Stimulated activated CD8-positive, alpha-beta memory T cell treated with anti-CD3 and anti-CD28 coated beads, Interleukin-7, amount 100 ng/mL, for 4 hours (primary cell): ENCODE data around the gene PTPRN2.

Source experiments
- DNase-seq, 2 donors: peaks; one replicate each; pipeline ENCODE4 v3.0.0-alpha.2; 2020; ENCODE audit warnings: low read depth in 2 of 2

Gene PTPRN2

DNA sequence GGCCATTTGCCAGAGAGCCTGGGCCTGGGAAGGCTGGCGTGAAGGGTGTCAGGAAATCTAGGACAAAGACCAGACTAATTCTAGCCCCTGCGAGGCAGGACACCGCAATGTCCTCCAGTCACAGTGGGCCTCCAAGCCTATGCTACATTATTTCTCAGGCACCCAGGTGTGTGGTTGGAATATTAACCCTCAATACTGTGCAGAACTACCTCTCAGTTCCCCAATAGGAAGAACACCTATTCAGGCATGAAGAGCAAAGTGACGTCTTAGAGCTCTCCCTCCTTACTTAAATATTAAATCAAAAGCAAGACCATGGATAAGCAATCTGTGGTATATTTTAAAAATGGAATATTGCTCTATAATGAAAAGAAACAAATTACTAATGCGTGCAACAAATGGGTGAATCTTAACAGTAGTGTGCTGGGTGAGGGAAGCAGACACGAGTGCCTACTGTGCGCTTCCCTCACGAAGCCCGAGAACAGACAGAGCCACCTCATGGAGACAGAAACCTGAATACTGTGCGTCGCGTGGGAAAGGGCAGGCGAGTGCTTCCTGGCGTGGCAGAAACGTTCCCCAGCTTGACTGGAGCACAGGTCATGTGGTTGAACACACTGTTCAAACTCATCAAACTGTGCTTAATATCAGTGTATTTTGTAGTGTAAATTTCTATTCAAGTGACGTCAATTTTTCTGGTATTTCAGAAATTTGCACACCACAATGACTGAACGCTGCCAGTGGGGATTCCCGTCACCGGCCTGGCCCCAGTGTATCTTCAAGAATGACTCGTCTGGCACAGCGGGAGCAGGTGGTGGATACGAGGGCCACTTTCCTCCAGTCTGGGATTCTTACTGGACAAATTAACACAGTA is 15.5 kb upstream of the PTPRN2 start:
- no peak for DNase-seq

DNA sequence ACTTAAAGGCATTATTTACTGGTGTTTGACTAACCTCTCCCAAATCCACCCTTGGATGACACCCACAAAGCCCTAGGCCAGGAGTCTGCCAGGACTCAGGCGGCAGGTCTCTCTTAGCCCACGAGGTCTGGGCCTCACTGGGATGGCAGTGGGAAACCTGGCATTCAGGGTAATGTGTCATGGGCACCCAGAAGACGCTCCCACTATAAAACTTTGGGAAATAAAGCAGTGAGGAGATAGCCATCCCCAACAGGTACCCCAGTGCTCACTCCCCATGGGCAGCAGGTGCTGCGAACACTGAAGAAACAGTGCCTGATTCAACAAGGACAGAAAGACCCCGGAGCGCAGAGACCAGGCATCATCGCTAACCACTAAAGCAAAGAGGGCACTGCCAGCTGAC is 14.4 kb upstream of the PTPRN2 start:
- no peak for DNase-seq

DNA sequence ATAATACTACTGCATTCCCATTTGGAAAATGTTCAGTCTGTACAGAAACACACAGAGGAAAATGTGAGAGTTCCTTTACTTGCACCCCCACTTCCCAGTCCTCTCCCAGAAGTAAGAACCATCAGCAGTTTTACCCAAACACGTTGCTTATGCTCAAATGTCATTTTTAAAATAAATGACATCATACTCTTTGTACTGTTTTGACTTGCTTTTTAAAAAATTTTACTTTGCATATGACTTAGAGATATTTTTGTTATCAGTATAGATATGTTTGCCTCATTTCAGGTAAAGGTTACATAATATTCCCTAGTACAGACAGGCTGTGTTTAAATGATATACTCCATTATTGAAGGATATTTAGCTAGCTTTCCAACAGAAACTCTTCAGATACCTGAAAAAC is 13.5 kb upstream of the PTPRN2 start:
- no peak for DNase-seq

DNA sequence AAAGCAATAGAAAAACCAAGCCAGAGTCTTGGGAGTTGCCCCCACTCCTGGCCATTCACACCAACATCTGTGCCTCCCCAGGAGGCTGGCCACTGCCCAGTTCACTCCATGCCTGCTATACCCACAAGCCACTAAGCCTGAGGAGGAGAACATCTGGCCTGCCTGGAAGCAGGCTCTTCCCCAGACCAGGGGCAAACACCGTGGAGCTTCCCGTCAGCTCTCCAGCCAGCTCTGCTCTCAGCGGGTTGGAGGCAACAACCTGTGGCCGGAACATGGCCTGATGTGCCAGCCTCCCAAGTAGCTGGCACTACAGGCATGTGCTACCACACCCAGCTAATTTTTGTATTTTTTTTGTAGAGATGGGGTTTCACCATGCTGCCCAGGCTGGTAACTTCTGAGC is 9.1 kb upstream of the PTPRN2 start:
- no peak for DNase-seq

DNA sequence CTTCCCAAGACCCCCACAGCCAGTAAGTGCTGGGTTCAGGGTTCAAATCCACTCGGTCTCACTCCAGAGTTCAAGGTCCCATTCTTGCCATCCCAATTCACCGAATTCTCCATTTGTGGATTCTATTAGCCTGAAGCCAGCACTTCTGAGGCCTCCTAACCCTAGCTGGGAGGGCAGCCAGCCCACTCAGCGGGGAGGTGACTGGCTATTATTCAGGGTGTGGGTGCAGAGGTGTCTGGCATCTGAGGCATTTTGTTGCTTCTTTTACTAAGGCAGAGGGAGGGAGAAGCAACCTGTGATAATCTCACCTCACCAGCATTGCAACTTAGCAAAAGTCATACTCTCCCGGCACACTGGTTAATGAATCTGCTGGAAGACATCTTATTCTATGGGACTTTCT is 8.7 kb upstream of the PTPRN2 start:
- DNase-seq = no peak

DNA sequence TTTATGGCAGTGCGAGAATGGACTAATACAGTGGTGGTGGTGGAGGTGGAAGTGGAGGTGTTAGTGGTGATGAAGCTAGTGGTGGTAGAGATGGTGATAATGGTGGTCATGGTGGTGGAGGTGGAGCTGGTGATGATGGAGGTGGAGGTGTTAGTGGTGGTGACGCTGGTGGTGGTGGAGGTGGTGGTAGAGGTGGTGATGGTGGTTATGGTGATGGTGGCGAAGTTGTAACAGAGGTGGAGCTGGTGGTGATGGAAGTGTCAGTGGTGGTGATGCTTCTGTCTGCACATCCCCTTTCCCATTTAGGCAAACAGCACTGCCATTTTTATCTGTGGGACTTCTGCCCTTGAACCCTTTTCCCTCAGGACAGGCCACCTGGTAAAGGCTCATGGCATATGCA is 7.4 kb upstream of the PTPRN2 start:
- no peak for DNase-seq

DNA sequence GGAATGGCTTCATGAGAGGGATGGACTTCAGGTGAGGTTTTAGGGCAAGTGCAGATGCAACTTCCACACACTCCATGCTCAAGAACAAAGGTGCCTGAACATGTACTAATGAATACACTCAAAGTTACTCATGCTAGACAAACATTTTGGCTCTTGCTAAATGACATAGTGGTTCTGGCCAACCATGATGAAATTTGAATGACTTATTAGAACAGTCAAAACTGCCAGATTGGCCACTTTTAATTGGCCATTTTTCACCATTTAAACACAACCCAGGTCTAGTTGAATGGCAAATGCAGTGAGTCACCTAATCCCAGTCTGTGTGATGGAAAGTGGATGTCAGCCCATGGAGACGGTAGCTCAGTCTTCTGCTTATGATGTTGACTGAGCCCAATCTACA is 4.9 kb upstream of the PTPRN2 start:
- DNase-seq = no peak

DNA sequence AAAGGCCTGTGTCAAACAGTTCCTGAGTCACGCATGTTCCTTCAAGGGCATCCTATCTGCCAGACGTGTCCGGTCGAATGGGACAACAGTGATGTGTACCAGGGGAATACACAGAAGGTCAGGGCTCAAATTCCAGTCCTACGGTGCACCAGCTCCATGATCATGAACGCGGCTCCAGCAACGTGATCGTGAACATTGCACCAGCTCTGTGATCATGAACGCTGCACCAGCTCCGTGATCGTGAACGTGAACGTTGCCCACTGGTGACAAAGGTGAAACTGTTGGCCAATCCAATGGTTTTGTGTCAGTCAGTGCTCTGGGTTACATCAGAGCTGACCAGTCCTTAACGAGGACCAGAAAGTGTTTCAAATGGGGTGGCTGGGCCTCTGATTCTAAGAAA is 4.3 kb upstream of the PTPRN2 start:
- no peak for DNase-seq

DNA sequence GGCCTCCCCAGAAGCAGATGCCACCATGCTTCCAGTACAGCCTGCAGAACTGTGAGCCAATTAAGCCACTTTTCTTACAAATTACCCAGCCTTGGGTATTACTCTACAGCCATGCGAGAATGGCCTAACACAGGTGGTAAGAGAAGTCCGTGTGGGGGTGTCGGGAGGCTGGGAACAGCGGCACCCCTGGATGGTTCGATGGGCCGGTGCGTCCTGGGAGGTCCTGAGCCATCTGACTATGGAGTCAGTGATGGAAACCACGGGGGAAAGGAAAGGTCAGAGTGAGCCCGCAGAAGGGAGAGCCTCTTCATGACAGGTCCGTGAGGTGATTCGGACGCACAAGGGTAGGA is 2.5 kb upstream of the PTPRN2 start:
- no peak for DNase-seq

DNA sequence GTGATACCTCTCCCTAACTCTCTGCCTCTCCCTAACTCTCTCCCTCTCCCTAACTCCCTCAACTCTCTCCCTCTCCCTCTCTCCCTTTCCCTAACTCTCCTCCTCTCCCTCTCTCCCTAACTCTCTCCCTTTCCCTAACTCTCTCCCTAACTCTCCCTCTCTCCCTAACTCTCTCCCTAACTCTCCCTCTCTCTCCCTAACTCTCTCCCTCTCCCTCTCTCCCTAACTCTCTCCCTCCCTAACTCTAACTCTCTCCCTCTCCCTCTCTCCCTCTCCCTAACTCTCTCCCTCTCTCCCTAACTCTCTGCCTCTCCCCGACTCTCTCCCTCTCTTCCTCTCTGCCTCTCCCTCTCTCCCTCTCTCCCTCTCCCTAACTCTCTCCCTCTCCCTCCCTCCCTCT is 2.0 kb upstream of the PTPRN2 start:
- DNase-seq = no peak

DNA sequence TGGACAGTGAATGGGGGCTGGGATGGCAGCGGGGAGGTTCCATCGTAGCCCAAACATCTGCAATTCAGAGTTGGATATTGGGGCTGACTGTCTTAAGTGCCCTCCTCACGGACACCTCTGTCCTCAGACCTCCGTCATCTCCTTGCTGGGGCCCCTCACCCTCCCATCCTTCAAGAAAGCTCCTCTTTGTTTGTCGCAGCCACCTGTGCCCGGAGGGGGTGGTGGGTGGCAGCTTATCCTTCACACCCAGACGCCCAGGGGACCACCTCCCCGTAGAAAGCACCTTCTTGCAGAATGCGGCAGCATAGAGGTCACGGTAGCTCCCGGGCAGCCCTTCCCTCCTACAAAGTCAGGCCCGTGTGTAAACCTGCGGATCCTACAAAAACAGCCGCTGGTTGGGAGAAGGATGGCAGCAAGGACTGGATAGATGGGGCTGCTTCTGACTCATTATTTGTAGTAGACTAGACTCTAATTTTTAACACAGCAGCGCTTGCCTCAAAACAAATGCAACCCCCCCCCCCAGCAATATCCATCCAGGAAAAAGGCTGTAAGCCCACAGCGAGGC is 1.3 kb upstream of the PTPRN2 start:
- DNase-seq = no peak

DNA sequence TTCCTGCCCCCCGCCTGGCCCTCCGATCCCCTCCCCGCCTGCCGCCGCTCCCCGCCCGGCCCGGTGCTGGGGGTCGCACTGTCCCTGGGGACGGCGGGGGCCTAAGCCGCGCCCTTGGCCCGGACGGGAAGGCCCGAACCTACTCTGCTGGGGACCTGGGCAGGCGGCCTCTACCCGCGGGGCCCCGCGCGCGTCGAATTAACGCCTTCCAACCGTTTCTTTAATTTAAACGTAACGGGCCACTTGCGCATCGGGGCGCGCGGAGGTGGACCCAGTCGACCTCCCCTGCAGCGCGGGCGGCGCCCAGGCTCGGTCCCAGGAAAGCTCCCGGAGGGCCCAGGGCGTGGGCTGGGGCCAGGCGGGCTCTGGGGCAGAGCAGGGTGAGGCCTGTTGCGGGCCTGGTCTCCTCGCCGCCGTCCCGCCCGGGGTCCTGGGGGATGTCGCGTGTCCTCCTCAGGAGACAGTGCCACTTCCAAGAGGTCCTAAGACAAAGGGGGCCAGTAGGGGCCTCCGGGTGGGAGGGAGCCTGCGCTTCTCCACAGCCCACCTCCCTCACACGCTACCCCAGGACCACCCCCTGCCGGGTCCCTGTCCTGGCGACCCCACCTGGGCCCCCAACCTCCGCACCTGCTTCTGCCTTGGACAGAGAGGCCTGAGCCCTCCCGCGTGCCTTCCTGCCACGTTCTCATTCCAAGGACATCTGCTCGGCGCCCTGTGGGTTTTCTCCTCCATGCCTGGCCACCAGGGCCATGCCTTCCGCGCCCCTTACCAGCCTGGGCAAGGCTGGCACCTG is 658 bp upstream of the PTPRN2 start:
- DNase-seq = no peak

DNA sequence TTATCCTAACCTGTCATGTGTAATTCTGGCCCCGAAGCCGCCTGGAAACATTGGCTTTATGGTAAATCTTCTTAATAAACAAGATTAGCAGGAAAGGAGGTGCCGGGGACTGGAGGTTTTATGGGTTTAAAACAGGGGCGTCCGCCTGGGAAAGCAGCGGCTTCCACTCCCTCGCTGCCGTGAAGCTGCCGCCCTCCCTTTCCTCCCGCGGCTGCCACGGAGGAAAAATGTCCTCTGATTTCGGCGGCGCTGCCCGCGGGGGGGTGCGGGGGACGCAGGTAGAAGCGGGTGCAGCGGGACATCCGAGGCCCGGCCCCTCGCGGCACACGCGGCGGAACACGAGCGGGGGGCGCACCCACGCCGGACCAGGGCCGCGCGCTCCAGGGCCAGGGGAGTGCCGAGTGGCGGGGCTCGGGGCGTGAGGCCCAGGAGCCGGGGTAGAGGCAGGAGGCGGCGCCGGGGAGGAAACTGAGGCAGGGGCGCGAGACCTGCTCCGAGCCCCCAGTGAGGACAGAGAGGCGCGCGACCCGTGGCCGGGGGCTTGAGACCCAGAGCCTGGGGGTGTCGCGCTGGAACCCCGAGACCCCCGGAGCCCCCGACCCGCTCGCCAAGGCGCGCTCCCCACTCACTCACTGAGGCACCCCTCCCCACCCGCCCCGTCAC is 993 bp downstream of the PTPRN2 start:
- no peak for DNase-seq

DNA sequence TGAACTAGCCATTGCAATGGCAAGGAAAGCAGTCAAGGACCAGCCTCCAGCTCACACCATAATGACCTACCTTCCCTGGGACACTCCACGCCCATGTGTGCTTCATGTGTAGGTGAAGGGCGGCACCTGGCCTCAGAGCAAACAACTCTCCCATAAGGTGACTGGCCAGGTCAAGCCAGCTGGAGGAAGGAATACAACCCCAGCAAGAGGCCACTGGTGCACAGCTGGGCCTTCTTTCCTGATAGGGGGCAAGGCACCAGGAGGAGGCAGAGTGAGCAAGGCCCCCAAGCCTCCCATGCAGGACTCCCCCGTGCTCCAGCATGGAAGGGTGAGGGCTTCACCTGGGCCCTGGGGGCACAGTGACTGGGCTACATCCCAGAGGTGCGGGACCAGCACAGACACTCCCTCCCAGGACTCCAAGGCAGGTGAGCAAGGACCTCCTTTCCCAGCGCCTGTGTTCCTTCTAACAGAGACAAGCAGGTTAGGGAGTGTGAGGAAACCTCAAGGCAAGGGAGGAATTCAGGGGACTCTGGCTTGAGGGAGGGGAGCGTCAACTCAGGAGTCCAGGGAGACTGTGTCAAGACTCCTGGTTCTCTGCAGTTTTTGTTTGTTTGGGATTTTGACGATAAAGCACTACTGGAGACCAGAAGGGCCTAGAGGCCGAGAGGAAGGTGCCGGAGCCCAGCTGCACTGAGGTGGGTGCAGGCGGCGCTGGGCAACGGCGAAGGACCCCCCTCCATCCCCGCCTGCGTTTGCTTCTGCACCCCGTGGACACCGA is 1.7 kb downstream of the PTPRN2 start:
- no peak for DNase-seq

DNA sequence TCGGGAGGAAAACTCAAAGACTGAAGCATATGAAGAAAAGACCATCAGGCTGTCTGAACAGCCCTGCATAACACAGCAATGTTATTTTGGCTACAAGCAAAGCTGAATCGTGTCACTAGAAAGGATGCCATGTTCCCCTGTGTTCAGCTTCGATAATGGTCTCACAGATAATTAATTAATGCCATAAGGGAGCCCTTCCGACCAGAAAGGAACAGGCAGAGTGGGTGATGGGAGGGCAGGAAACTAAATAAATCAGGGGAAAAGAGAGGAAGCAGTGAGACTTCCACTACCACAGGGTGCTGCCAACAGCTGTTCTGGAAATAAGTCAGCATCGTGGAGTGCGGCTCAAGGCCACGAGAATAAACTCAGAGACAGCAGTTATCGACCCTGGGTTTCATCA is 3.2 kb downstream of the PTPRN2 start:
- no peak for DNase-seq

DNA sequence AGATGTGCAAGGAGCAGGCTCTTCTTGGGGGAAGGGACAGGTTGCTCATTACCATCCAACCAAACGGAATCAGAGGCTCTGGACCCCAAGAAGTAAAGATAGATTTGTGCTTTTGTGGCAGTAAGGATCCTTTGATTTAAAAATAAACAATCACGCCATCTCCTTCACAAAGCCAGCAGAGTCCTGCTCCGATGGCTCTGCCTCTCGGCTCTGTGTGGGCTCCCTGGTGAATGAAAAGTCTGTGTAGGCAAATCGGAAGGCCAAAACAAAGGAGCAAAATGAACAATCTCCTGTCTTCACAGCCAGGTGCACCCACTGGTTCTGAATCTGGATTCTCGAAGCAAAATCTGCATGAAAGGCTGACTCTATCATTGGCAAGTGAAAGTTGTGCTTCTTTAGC is 3.8 kb downstream of the PTPRN2 start:
- DNase-seq = no peak

DNA sequence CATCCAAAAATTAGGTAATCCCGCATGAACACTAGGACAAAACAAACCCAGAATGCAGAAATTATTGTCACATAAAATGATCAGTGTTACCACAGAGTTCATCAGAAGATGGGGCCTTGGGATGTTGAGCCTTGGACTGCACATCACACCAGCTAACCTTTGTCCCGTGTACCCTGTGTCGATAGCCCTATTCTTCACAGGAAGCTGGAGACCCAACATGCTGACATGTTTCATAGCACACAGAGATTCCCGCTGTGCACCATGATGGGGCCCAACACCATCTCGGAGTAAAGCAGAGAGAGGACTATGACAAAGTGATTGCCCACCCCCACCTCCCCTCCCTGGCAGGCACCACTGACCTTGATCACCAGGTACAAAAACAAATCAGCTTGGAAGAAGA is 4.5 kb downstream of the PTPRN2 start:
- no peak for DNase-seq

DNA sequence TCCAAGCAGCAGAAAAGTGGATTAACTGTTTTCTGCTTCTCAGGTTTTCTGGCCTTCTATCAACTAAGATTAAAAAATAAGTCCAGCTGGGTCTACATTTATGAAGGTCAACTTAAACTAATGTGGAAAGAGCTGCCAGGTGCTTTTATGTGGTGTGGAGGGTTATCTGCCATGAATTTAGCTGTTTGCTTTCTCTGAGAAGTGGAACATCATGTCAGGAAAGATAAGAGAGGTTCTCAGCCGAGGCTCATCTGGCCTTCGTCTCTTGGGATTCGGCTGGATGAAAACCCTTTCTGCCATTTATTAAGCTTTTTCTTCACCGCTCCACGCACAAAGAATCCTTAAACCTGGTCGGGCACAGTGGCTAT is 5.5 kb downstream of the PTPRN2 start:
- DNase-seq = no peak

DNA sequence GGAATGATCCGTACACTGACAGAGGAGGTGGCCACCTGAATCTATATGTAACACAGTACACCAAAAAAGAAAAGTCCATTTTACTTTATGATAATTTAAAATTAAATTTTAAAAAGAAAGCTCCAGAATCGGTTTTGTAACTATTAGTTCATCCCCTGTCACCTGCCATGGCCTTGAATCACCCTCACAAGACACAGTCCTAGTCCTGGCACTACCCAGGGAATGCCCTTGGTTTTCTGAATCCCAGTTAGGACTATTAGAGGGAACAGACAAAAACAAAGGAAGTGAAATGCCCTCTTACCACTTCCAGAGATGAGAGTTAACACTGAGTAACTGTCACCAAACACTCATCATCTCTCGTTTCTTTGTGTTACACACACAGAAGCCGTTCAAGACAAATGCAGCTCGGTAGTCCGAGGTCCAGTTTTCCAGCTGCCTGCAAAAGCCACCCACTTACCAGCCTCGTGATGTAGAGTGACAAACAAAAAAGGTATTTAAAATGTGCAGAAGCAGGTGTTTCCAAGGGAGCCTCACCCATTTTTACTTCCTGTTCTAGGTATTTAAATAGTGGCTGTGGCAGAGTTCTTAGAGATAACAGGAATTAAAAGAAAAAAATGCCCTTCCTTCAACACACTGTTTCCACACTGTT is 6.1 kb downstream of the PTPRN2 start:
- DNase-seq = no peak

DNA sequence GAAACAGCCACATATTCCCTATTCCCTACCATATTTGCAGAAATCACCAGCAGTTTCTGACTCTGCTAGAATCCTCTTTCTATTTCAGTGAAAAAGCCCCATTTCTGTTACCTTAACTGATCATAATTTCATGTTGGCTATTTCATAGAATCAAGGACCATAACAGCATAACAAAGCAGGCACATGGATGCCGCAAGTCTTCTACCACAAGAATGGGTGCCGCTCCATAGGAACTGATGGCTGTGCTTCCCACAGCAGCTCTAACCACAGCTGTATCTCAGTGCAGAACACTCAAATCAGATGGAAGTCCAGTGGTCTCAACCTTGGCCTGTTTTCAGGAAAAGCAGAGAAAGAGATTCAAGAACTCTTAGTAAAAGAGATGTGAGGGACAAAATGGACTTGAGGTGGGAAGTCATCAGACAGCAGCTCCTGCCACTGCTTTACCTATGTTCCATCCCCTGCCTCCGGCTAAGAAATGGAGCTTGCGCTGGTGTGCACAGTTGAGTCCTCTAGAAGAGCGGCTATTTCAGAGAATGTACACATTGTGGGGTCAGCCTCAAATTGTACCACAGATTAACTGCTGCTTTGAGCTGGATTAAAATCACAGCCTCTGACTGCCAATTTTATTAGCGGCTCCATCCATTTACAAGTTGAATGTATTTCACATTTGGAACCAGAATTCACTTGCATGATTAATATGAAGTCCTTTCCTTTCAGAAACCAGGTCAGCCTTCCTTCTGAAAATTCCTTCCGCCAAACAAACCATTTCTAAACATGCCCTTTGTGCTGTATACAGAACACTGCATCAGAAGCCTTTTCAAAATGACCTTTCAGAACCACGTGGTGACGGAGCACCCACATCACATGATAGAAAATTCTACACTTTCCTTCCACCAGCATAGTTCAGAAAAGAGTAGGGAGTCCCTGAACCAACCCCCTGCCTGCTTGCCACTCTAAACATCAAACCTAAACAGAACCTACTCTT is 7.7 kb downstream of the PTPRN2 start:
- no peak for DNase-seq
